NCI-H2196 (cell line): ENCODE results near the gene RHBDL1.

Experiments
- DNase-seq: peaks from one replicate; lab custom pipeline; 2025; ENCODE audit not compliant: unreplicated experiment; lab: John Stamatoyannopoulos, UW

RHBDL1 gene

GRCh38 chr16:704552-705380 is 29.3 kb downstream of the RHBDL1 start:
- DNase-seq: peak; percentile 42

GRCh38 chr16:705431-706188 is 30.1 kb downstream of the RHBDL1 start, which contains the start of gene FBXL16:
Gene FBXL16, minus strand, starts transcription at chr16:705801. Its CDS starts 8,396 bp downstream, at chr16:697405.
- peak; percentile 91 for DNase-seq

- DNase-seq: no peak
Observed at GRCh38 chr16:706189-707061, 31.0 kb downstream of the RHBDL1 start.

GRCh38 chr16:707062-707538 is 31.6 kb downstream of the RHBDL1 start:
- no peak for DNase-seq

GRCh38 chr16:708019-708418 is 32.5 kb downstream of the RHBDL1 start:
- DNase-seq: no peak

- DNase-seq: no peak
Observed at GRCh38 chr16:708959-709358, 33.5 kb downstream of the RHBDL1 start.

- DNase-seq: peak; percentile 94
Observed at GRCh38 chr16:709566-710499, 34.4 kb downstream of the RHBDL1 start.

- DNase-seq: no peak
Observed at GRCh38 chr16:710500-711075, 35.1 kb downstream of the RHBDL1 start.

- no peak for DNase-seq
Observed at GRCh38 chr16:711084-711483, 35.6 kb downstream of the RHBDL1 start.

- DNase-seq: peak; percentile 83
Observed at GRCh38 chr16:711548-712320, 36.3 kb downstream of the RHBDL1 start.

GRCh38 chr16:712740-713250 is 37.3 kb downstream of the RHBDL1 start:
- DNase-seq: peak; percentile 62

GRCh38 chr16:714079-714478 is 38.6 kb downstream of the RHBDL1 start:
- DNase-seq: no peak

GRCh38 chr16:714558-715476 is 39.3 kb downstream of the RHBDL1 start, which contains the start of gene METRN:
Gene METRN, plus strand, starts transcription at chr16:715118. Its CDS starts 172 bp downstream, at chr16:715290.
- DNase-seq: peak; percentile 94

- DNase-seq: peak; percentile 38
Observed at GRCh38 chr16:715477-716199, 40.2 kb downstream of the RHBDL1 start.

- DNase-seq: peak; percentile 82
Observed at GRCh38 chr16:716200-716568, 40.7 kb downstream of the RHBDL1 start.

- DNase-seq: no peak
Observed at GRCh38 chr16:716768-717325, 41.4 kb downstream of the RHBDL1 start.
